Measurements from ENCODE around the gene MTCL1. TPM values are rescaled to one million over a fixed set of nuclear protein-coding genes. Genes with fewer than 3 reads are reported as not detected.

Gene MTCL1
- total and polyA plus RNA-seq, 9 of the 15 experiments (the other 6 are each of a cell fraction or from before 2014, with no cell fraction given): 0.21 to 7.4 (median 3.7) TPM

DNA sequence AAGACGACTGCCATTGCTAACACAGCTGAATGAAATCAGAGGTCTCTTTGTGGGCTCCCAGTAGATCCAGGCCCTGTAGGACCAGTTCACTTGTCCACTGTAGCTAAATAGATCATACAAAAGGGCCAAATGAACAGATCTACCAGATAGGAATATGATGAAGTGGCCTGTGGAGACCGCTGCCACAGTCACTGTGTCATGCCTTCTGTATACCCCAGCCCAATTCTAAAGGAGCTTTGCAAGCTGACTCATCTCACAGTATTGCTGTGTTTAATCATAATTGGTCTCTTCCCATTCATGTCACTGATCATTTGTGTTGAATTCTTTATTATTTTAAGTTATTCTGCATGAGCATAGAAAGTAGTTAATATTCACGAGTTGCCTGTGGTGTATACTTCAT is 125.8 kb downstream of the MTCL1 start:
- peaks cover 12% of the 10 kb centered on the region in 2 experiments; a peak in 4 of 5 replicates for H3K4me1 ChIP-seq (replicated peaks in 1 of 2; ENCODE audit: control insufficient read depth in 2 of 2, insufficient read depth in 2 of 2, low read length in 2 of 2)
- H2AFZ ChIP-seq (ENCODE audit: low read depth, low read length): no peak overlapping the region
- ATAC-seq (peak; percentile 16; the same call in 1 of the 3 replicates), DNase-seq (ENCODE audit: extremely low read depth in 1 of 4, low spot score in 3 of 4) (no peak), FAIRE-seq (no peak)
- H3K27ac ChIP-seq (ENCODE audit: extremely low read depth, low read depth, low read length): no peak overlapping the region
- H3K79me2 ChIP-seq (ENCODE audit: control insufficient read depth, insufficient read depth, low read length): no peaks in the 10 kb centered on the region
- H3K9ac ChIP-seq (ENCODE audit: insufficient read depth in 1 of 2, low read depth in 2 of 2, low read length in 2 of 2): no peak overlapping the region
- intact Hi-C loops (cut with micrococcal nuclease) (no loop called here), in situ Hi-C loops (cut with MboI) (no loop called here)
- no peaks in the 10 kb centered on the region for H3K9me1 ChIP-seq (ENCODE audit: control insufficient read depth, insufficient read depth, low read length)
- CTCF ChIA-PET (ENCODE audit: low intra/inter-chr PET ratio): no interaction called here
- H3K27me3 ChIP-seq (ENCODE audit: control insufficient read depth in 2 of 2, insufficient read depth in 2 of 2, low read length in 2 of 2): peaks cover 22 to 38% of the 10 kb centered on the region in 2 experiments
- H3K36me3 ChIP-seq (ENCODE audit: control insufficient read depth, insufficient read depth, low read length): no peaks in the 10 kb centered on the region
- no peak overlapping the region for H3K4me3 ChIP-seq
- POLR2A ChIA-PET: interaction anchor here (0.7 to 3.4 kb wide), 3 partner anchors 8 to 44 kb away, joined by 3 to 19 read pairs (median 4); no protein-coding TSS in a partner anchor
- H3K9me3 ChIP-seq (replicated peaks; ENCODE audit: control insufficient read depth, insufficient read depth, low read depth, low read length): no peaks in the 10 kb centered on the region
- BruUV-seq (replicated peaks): no TSS peak
- 5% methylated on average over 3 of the region's 3 CpGs for WGBS (ENCODE audit: insufficient coverage, low coverage, missing lambda C conversion rate)
- no peak overlapping the region for H3K4me2 ChIP-seq (ENCODE audit: insufficient read depth, low read length)
- no peak for TF ChIP-seq RBM34 (IDR thresholded peaks at IDR 0.05; ENCODE audit: borderline replicate concordance, insufficient read depth, low read length)
- 0 out of 2 replicates have a peak, but pooled peaks have one; percentile 8 for TF ChIP-seq NFE2 (IDR thresholded peaks at IDR 0.05; ENCODE audit: low read depth)
- TF ChIP-seq, protein P1, sequence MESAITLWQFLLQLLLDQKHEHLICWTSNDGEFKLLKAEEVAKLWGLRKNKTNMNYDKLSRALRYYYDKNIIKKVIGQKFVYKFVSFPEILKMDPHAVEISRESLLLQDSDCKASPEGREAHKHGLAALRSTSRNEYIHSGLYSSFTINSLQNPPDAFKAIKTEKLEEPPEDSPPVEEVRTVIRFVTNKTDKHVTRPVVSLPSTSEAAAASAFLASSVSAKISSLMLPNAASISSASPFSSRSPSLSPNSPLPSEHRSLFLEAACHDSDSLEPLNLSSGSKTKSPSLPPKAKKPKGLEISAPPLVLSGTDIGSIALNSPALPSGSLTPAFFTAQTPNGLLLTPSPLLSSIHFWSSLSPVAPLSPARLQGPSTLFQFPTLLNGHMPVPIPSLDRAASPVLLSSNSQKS (CRISPR knock-in tag; IDR thresholded peaks at IDR 0.05): no peak
- TF ChIP-seq BRF2 (IDR thresholded peaks at IDR 0.05; ENCODE audit: borderline replicate concordance, insufficient read depth, insufficient read length): no peak
- no peak for TF ChIP-seq ZNF212 (CRISPR knock-in tag; IDR thresholded peaks at IDR 0.05)
- TF ChIP-seq MTA3 (IDR thresholded peaks at IDR 0.05; ENCODE audit: borderline replicate concordance): no peak
- H4K20me1 ChIP-seq (replicated peaks; ENCODE audit: control insufficient read depth, insufficient read depth, low read length): no peaks in the 10 kb centered on the region; the same call in 1 of the 2 replicates

All from K562 (cell line).